Esophagus squamous epithelium (tissue), 5 donors: Measurements from ENCODE around the gene DEDD. TPM values are rescaled to one million over a fixed set of nuclear protein-coding genes. Genes with fewer than 3 reads are reported as not detected.

Experiments
- DNase-seq: peaks from one replicate; lab custom pipeline; 2025; lab: John Stamatoyannopoulos, UW
- H3K27ac ChIP-seq, 4 donors: fragments of 200-600 bp; sonication (generic); one replicate each; pipeline ENCODE4 v1.5.1; 2016 to 2019; ENCODE audit warnings: mild to moderate bottlenecking in 1 of 4
- H3K27me3 ChIP-seq, 4 donors: fragments of 200-600 bp; sonication (generic); 1 replicate in 3 of 4; 2 replicates in 1 of 4; pipeline versions ENCODE4 v1.5.1 to v1.6.0; 2017 to 2021; ENCODE audit warnings: antibody characterized with exemption in 1 of 4
- H3K36me3 ChIP-seq, 3 donors: fragments of 200-600 bp; sonication (generic); one replicate each; pipeline ENCODE4 v1.5.1; 2016 to 2019
- H3K4me1 ChIP-seq, 3 donors: fragments of 200-600 bp; sonication (generic); one replicate each; pipeline ENCODE4 v1.5.1; 2017 to 2019
- H3K4me3 ChIP-seq, 4 donors: fragments of 200-600 bp; sonication (generic); 1 replicate in 3 of 4; 2 replicates in 1 of 4; pipeline ENCODE4 v1.5.1; 2016 to 2019; ENCODE audit warnings: mild to moderate bottlenecking in 2 of 4, moderate library complexity in 1 of 4
- H3K9me3 ChIP-seq, 3 donors: fragments of 200-600 bp; sonication (generic); one replicate each; pipeline ENCODE4 v1.5.1; 2016 to 2019
- POLR2A ChIP-seq, 4 donors: fragments of 450-650 bp; IDR thresholded peaks; one replicate each; pipeline ENCODE4 v1.6.1; 2017; ENCODE audit warnings: antibody characterized with exemption in 4 of 4, mild to moderate bottlenecking in 4 of 4, moderate library complexity in 3 of 4
- WGBS, 2 donors: methylation state at CpG; one replicate each; pipeline ENCODE4 v1.1.5; 2018; 5-methylcytosine and 5-hydroxymethylcytosine counted together
- intact Hi-C: fragments of 100-400 bp; cut with DNase I; formaldehyde crosslinking; loops from one replicate; pipeline ENCODE4 v1.15.0; 2022
- total RNA-seq, 4 donors: library from RNA; depleted of rRNA; stranded (reverse); fragments of >200 nt; gene quantifications; one replicate each; pipeline ENCODE4 v1.1.0, GENCODE V29; 2016
- TF ChIP-seq, protein P1 (sequence below), 6 experiments: fragments of 450-650 bp in 4 of 6; fragments of 200-600 bp in 2 of 6; sonication (generic) in 2 of 6; IDR thresholded peaks; one replicate each; pipeline ENCODE4 v1.5.1; 2016 to 2019; ENCODE audit warnings: antibody characterized with exemption in 6 of 6, mild to moderate bottlenecking in 4 of 6, moderate library complexity in 4 of 6
- donor health status: DM: yes; HTN: yes; CAD: no.

DEDD gene
- total RNA-seq, 4 donors from 2014 or later: 16.6 to 32.8 (median 27.2) TPM

GRCh38 chr1:161090617-161091016 lies 41.9 kb downstream of the DEDD start:
- Histone ChIP-seq H3K36me3 (no peaks in the 10 kb centered on the region), H3K27me3 (no peaks in the 10 kb centered on the region), H3K27ac (peak overlapping the region in 3 of 4 donors; percentile 94 to 97 (median 95)), H3K9me3 (no peaks in the 10 kb centered on the region), H3K4me3 (no peak overlapping the region), H3K4me1 (peaks cover 11 to 75% (median 11%) of the 10 kb centered on the region in 3 donors)
- intact Hi-C loops: loop anchor here (10.0 kb wide), 1 partner anchor 56 kb away; the partner anchor contains the start of gene TSTD1
- DNase-seq: no peak
- WGBS, 2 donors: 65 to 72% methylated on average over 3 of the region's 3 CpGs
- TF ChIP-seq, protein P1, sequence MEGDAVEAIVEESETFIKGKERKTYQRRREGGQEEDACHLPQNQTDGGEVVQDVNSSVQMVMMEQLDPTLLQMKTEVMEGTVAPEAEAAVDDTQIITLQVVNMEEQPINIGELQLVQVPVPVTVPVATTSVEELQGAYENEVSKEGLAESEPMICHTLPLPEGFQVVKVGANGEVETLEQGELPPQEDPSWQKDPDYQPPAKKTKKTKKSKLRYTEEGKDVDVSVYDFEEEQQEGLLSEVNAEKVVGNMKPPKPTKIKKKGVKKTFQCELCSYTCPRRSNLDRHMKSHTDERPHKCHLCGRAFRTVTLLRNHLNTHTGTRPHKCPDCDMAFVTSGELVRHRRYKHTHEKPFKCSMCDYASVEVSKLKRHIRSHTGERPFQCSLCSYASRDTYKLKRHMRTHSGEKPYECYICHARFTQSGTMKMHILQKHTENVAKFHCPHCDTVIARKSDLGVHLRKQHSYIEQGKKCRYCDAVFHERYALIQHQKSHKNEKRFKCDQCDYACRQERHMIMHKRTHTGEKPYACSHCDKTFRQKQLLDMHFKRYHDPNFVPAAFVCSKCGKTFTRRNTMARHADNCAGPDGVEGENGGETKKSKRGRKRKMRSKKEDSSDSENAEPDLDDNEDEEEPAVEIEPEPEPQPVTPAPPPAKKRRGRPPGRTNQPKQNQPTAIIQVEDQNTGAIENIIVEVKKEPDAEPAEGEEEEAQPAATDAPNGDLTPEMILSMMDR (IDR thresholded peaks at IDR 0.05): no peak
- TF ChIP-seq POLR2A (IDR thresholded peaks at IDR 0.05): no peak

- peaks cover 8 to 75% (median 11%) of the 10 kb centered on the region in 3 donors for H3K4me1 ChIP-seq
- H3K9me3 ChIP-seq: no peaks in the 10 kb centered on the region
- H3K4me3 ChIP-seq: peak overlapping the region; percentile 50 to 65 (median 64)
- H3K27me3 ChIP-seq: no peaks in the 10 kb centered on the region
- 86 to 88% methylated on average over 4 to 5 of the region's 5 CpGs for WGBS, 2 donors
- no peaks in the 10 kb centered on the region for H3K36me3 ChIP-seq
- intact Hi-C loops: loop anchor here (10.0 kb wide), 1 partner anchor 55 kb away; the partner anchor contains the start of gene TSTD1
- TF ChIP-seq, protein P1 (IDR thresholded peaks at IDR 0.05): no peak
- TF ChIP-seq POLR2A (IDR thresholded peaks at IDR 0.05): no peak
- peak overlapping the region; percentile 90 to 97 (median 94) for H3K27ac ChIP-seq
- DNase-seq: no peak
These were observed 42.5 kb downstream of the DEDD start for GRCh38 chr1:161089938-161090337.

DNA sequence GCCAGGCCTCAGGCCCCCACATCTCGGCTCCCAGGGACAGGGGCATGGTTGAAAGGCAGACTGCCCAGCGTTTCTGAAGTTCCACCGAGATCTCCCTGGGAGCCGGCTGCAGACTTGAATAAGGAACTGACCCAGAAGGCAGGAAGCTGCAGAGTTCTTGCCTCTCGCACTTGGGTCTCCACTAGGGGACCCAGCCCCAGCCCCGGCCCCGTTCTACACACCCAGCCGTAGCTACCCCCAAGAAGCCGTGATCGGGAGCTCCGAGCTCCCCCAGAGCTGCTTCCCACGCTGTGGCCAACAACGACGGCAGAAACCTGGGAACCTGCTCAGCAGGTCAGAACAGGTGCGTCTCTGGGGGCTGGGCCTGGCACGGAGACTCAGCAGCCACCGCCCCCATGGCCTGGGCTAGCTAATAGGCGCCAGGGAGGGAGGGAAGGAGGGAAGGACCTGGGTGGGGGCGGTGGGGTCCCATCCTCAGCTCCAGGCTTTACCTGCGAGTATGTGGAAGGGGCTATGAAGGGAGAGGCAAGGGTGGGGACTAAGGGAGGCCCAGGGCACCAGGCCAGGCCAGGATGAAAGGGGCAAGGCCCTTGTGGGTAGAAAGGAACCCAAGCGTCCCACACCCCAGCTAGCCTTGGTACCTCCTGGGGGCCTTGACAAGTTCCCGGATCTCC lies 43.1 kb downstream of the DEDD start, which contains the start of gene NECTIN4:
Gene NECTIN4 (minus strand): TSS at position 308 of the 674 bp plus-strand sequence. CDS start 262 bp downstream, at position 46.
- Histone ChIP-seq H3K4me1 (peaks cover 8 to 78% (median 17%) of the 10 kb centered on the region in 3 donors), H3K27ac (peak within 1 kb of the TSS; percentile 90 to 97 (median 94)), H3K27me3 (no peaks in the 10 kb centered on the region), H3K9me3 (no peaks in the 10 kb centered on the region), H3K4me3 (peak within 1 kb of the TSS; percentile 50 to 65 (median 64)), H3K36me3 (no peaks in the 10 kb centered on the region)
- no peak for DNase-seq
- WGBS, 2 donors: 39 to 64% methylated on average over 7 of the region's 22 CpGs
- peak in 3 of 4 donors; percentile 72 to 83 (median 73) for TF ChIP-seq POLR2A (IDR thresholded peaks at IDR 0.05)
- TF ChIP-seq, protein P1 (IDR thresholded peaks at IDR 0.05): no peak
- intact Hi-C loops: no loop called here

GRCh38 chr1:161088587-161089110 lies 43.8 kb downstream of the DEDD start:
- Histone ChIP-seq H3K27ac (peak overlapping the region; percentile 90 to 97 (median 94)), H3K4me1 (peaks cover 16 to 85% (median 18%) of the 10 kb centered on the region in 3 donors), H3K9me3 (no peaks in the 10 kb centered on the region), H3K36me3 (no peaks in the 10 kb centered on the region), H3K4me3 (peak overlapping the region; percentile 50 to 65 (median 64)), H3K27me3 (no peaks in the 10 kb centered on the region)
- WGBS, 2 donors: 41 to 86% methylated on average over 3 of the region's 3 CpGs
- intact Hi-C loops: no loop called here
- DNase-seq: no peak
- TF ChIP-seq, protein P1 (IDR thresholded peaks at IDR 0.05): no peak
- TF ChIP-seq POLR2A (IDR thresholded peaks at IDR 0.05): no peak

- intact Hi-C loops: no loop called here
- Histone ChIP-seq H3K4me3 (peak overlapping the region; percentile 50 to 65 (median 64)), H3K36me3 (no peaks in the 10 kb centered on the region), H3K27ac (peak overlapping the region; percentile 90 to 97 (median 94)), H3K4me1 (peaks cover 26 to 85% (median 30%) of the 10 kb centered on the region in 3 donors), H3K9me3 (no peaks in the 10 kb centered on the region), H3K27me3 (no peaks in the 10 kb centered on the region)
- DNase-seq: no peak
- WGBS, 2 donors: 0 to 60% methylated on average over 1 to 2 of the region's 4 CpGs
- peak in 1 of 4 donors; percentile 43 for TF ChIP-seq POLR2A (IDR thresholded peaks at IDR 0.05)
- TF ChIP-seq, protein P1 (IDR thresholded peaks at IDR 0.05): no peak
These were observed 46.0 kb downstream of the DEDD start for GRCh38 chr1:161086457-161086856.
